Left lung (tissue), 10 donors: ENCODE results near the gene FAT3. TPM values are rescaled to one million over a fixed set of nuclear protein-coding genes. Genes with fewer than 3 reads are reported as not detected.
A peak's percentile ranks its signal among the peaks of the same experiment; 100 is the strongest.

ENCODE experiments used
- ATAC-seq: fragments of 200-7000 bp; cut with Tn5 transposase; one replicate; pipeline ENCODE4 v1.9.1; 2020; ENCODE audit warnings: moderate library complexity
- DNase-seq, 4 donors: peaks; one replicate each; pipeline ENCODE4 v3.0.0-alpha.2; 2013 to 2020
- H3K27ac ChIP-seq, 2 donors: fragments of 200-600 bp; sonication (generic) in 1 of 2; one replicate each; pipeline versions ENCODE4 v1.5.0 to v1.8.0; 2020 to 2021
- H3K27me3 ChIP-seq, 2 donors: fragments of 200-600 bp; sonication (generic) in 1 of 2; one replicate each; pipeline versions ENCODE4 v1.5.0 to v1.8.0; 2020 to 2021
- H3K36me3 ChIP-seq, 2 donors: fragments of 200-600 bp; sonication (generic) in 1 of 2; one replicate each; pipeline versions ENCODE4 v1.5.0 to v1.8.0; 2020 to 2021
- H3K4me1 ChIP-seq, 2 donors: fragments of 200-600 bp; one replicate each; pipeline ENCODE4 v1.8.0; 2021
- H3K4me3 ChIP-seq, 2 donors: fragments of 200-600 bp; sonication (generic) in 1 of 2; one replicate each; pipeline versions ENCODE4 v1.5.0 to v1.8.0; 2020 to 2021; ENCODE audit warnings: mild to moderate bottlenecking in 1 of 2
- H3K9me3 ChIP-seq, 2 donors: fragments of 200-600 bp; sonication (generic) in 1 of 2; one replicate each; pipeline versions ENCODE4 v1.5.0 to v1.8.0; 2020 to 2021
- CTCF ChIP-seq, 2 donors: fragments of 200-600 bp; sonication (generic) in 1 of 2; IDR thresholded peaks; one replicate each; pipeline versions ENCODE4 v1.5.0 to v1.8.0; 2021; ENCODE audit warnings: antibody characterized with exemption in 2 of 2
- intact Hi-C, 2 donors: fragments of 100-400 bp; cut with DNase I; formaldehyde crosslinking; loops; one replicate each; pipeline versions ENCODE4 v1.11.2 to v1.14.2; 2022
- polyA plus RNA-seq, 6 donors: library from polyadenylated mRNA; unstranded; fragments of 120-200 nt; gene quantifications; one replicate each; pipeline ENCODE4 v1.2.1, GENCODE V29; 2013; ENCODE audit not compliant: insufficient read length in 6 of 6
- total RNA-seq, 2 donors: library from RNA; stranded (reverse); fragmentation: NEBNext Ultra II Directional; extraction: Animal tissue kit (Norgen Biotek cat#: 25700); gene quantifications; one replicate each; pipeline ENCODE4 v1.2.1, GENCODE V29; 2021
- donor health status: DM: no; HTN: yes; CAD: no.
- donor health status: DM: no; HTN: no; CAD: no.

FAT3 gene
- total and polyA plus RNA-seq, 8 donors, result 3.0 to 73.3 (median 61.6) TPM

GRCh38 chr11:92267968-92268367, 43.4 kb downstream of the FAT3 start:
- Histone ChIP-seq H3K9me3 (no peaks in the 10 kb centered on the region), H3K36me3 (no peaks in the 10 kb centered on the region), H3K4me3 (no peak overlapping the region), H3K4me1 (no peaks in the 10 kb centered on the region), H3K27me3 (no peaks in the 10 kb centered on the region), H3K27ac (no peak overlapping the region)
- ATAC-seq (no peak), DNase-seq (no peak)
- intact Hi-C loops, result no loop called here
- TF ChIP-seq CTCF (IDR thresholded peaks at IDR 0.05), result no peak

- H3K27me3 ChIP-seq, result no peaks in the 10 kb centered on the region
- ATAC-seq (no peak), DNase-seq (no peak)
- intact Hi-C loops, result no loop called here
- H3K4me1 ChIP-seq, result no peaks in the 10 kb centered on the region
- no peak for TF ChIP-seq CTCF (IDR thresholded peaks at IDR 0.05)
- no peak overlapping the region for H3K27ac ChIP-seq
- no peaks in the 10 kb centered on the region for H3K36me3 ChIP-seq
- no peaks in the 10 kb centered on the region for H3K9me3 ChIP-seq
- no peak overlapping the region for H3K4me3 ChIP-seq
Observed at GRCh38 chr11:92268546-92268945, 43.9 kb downstream of the FAT3 start.

- Histone ChIP-seq H3K27me3 (no peaks in the 10 kb centered on the region), H3K36me3 (no peaks in the 10 kb centered on the region), H3K27ac (no peak overlapping the region), H3K4me1 (no peaks in the 10 kb centered on the region), H3K4me3 (no peak overlapping the region), H3K9me3 (no peaks in the 10 kb centered on the region)
- no peak for TF ChIP-seq CTCF (IDR thresholded peaks at IDR 0.05)
- no peak for DNase-seq
- intact Hi-C loops, result no loop called here
- peak; percentile 88 for ATAC-seq
Observed at GRCh38 chr11:92269021-92269420, 44.4 kb downstream of the FAT3 start.

- ATAC-seq, result no peak
- intact Hi-C loops, result no loop called here
- Histone ChIP-seq H3K27ac (no peak overlapping the region), H3K4me1 (no peaks in the 10 kb centered on the region), H3K27me3 (no peaks in the 10 kb centered on the region), H3K36me3 (no peaks in the 10 kb centered on the region), H3K4me3 (no peak overlapping the region), H3K9me3 (no peaks in the 10 kb centered on the region)
- TF ChIP-seq CTCF (IDR thresholded peaks at IDR 0.05), result no peak
- DNase-seq, result no peak
Observed at GRCh38 chr11:92269841-92270240, 45.2 kb downstream of the FAT3 start.

- no peaks in the 10 kb centered on the region for H3K9me3 ChIP-seq
- no peaks in the 10 kb centered on the region for H3K4me1 ChIP-seq
- H3K4me3 ChIP-seq, result no peak overlapping the region
- H3K27ac ChIP-seq, result no peak overlapping the region
- DNase-seq, result no peak
- intact Hi-C loops, result no loop called here
- ATAC-seq, result no peak
- no peak for TF ChIP-seq CTCF (IDR thresholded peaks at IDR 0.05)
- H3K27me3 ChIP-seq, result no peaks in the 10 kb centered on the region
- no peaks in the 10 kb centered on the region for H3K36me3 ChIP-seq
Observed at GRCh38 chr11:92272651-92273050, 48.0 kb downstream of the FAT3 start.
